SW 1271 (cell line): ENCODE measurements around the gene DDX51.

Experiments
- DNase-seq, 2 experiments: peaks; one replicate each; lab custom pipeline; 2025; lab: John Stamatoyannopoulos, UW

DDX51 gene

GRCh38 chr12:132178801-132179401, 34.8 kb upstream of the DDX51 start:
- DNase-seq: no peak

DNA sequence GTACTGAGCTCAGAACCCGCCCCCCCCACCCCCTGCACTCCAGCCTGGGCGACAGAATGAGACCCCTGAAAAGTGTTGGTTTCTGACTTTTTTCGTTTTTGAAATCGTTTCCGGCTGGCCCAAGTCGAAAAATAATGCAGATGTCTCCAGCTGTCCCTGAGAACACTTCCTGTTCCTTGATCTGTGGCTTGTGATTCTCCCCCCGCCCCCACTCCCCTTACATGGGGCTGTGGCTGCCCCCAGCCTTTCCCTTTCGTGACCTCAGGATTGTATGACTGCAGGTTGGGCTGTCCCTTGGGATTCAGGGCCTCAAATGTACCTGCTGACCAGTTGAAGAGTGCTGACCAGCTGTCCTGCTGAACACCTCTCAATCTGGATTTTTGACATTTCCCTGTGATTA, 34.2 kb upstream of the DDX51 start:
- DNase-seq: no peak

DNA sequence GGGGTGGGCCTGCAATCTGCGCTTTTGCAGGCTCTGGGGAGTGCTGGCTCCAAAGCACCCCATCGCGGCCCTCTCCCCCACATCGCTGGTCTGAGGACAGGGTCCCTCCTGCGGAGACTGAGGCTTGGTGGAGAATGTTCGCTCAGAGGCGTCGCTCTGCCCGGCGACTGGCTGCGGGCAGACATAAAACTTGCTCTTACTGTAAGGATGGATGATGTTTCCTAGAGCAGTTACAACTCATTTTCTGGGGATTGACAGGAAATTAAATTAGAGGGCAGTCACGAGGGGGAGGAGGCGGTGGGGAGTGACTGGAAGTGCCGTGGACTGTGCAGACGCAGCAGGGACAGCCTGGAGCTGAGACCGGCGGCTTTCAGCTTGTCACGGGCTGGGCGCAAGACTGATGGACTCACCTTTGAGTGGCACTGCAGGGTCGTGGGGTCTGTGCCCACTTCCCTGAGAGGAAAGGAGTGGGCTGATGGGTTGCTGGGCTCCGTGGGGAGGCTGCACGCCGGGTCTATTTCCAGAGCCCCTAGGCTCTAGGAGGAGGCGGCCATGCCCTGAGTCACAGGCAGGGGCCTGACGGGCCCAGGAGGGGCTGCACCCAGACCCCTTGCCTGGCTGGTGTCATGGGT, 32.9 kb upstream of the DDX51 start:
- DNase-seq: no peak

DNA sequence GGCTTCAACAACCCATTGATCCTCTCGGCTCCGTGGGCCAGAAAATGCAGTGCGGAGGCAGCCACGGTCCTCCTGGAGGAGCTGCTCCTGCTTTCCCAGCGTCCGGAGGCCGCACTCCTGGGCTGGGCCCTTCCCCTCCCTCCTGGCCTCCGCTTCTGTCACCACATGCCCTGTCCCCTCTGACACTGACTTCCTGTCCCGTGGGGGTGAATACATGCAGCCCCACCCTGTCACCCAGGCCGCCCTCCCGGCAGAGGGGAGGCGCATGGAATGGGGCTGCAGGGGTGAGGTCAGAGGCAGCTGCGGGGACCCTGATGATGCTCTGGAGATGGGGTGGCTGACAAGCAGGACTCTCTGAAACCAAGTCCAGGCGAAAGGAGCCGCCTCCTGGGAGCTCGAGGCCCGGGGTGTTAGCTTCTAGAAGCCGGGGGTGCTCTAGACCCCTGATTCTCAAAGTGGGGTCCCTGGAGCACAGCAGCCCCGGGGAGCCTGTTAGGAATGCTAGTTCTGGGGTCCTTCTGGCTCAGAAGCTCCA, 32.3 kb upstream of the DDX51 start:
- DNase-seq: no peak

- DNase-seq: no peak
Measured at GRCh38 chr12:132175496-132176384, 31.6 kb upstream of the DDX51 start.

DNA sequence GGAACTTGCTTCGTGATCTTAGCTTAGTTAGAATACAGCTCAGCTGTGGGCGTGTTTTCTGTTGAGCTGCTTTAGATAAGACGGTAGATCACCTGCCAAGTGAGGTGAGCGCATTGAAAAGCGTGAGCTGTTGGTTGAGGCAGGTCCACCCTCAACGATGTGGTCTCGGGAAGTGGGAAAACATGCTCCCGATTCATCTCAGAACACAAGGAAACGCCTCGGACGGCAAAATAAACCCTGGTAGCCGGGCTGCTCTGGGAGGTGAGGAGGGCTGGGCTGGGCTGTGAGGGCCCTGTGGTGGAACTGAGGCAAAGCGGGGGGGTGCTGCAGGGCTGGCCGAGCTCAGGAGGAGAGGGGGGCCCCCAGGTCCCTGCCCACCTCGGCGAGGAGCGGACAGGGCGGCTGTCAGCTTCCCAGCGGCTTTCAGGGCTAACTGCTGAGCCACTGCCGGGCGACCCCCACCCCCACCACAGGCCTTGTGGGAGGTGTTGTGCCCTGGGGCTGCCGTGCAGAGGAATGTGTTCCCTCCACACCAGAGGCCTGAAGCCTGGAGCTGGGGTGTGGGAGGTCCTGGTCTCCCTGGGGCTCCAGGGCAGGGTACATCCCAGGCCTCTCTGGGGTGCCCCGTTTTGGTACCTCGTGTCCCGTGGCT, 30.8 kb upstream of the DDX51 start:
- DNase-seq: no peak

DNA sequence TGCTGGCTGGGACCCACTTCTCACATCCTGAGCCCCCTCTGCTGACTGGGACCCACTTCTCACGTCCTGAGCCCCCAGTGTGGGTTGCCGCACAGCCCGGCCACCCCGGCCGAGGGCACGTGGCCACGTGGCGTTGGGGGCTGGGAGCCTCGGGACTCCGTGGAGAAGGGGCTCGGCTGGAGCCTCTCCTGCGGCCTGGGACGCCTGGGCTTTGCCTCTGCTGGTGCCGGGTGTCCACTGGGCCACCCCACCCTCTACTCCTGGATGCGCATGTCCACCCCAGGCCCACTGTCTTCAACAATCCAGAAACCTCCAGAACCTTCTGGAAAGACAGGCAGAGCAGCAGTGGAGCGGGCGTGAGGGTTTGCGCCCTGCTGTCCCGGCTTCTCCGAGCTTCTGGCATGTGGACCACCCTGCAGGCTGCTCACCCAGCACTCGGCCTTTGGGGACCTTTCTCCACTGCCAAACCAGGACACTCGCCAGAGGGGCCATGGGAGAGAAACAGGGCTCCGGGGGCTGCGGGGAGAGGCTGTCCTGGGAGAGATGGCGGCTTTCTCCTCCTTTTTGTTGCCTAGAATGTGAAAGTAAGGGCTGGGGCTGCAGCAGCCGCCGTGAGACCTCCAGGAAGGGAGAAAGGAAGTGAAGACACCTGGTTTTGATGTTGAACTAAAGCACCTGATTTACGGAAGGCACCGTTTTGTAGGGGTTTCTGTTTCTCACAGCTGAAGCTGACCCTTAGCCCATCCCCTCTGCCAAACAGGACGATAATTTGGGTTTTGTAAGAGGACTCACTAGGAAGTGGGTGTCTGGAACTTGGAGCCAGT, 30.1 kb upstream of the DDX51 start:
- DNase-seq: no peak

- DNase-seq: no peak
Measured at GRCh38 chr12:132173135-132174014, 29.3 kb upstream of the DDX51 start.

DNA sequence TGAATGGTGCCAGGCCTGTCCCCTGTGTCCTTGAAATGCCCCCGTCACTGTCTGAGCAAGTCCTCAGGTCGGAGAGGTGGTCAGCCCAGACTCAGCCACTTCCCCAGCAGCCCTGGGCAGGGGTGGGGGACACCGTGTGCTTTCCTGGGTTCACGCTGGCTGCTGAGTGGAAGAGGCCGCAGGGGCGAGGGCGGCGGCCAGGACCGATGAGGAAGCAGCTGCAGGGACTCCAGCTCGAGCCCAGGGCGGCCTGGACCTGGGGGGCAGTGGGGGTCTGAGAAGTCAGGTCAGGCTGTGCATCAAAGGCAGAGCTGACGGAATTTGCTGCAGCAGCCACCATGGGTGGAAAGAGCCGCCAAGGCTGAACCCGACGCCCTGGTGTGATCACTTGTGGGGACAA, 28.5 kb upstream of the DDX51 start:
- DNase-seq: no peak

- no peak for DNase-seq
Measured at GRCh38 chr12:132171968-132172521, 27.9 kb upstream of the DDX51 start.

DNA sequence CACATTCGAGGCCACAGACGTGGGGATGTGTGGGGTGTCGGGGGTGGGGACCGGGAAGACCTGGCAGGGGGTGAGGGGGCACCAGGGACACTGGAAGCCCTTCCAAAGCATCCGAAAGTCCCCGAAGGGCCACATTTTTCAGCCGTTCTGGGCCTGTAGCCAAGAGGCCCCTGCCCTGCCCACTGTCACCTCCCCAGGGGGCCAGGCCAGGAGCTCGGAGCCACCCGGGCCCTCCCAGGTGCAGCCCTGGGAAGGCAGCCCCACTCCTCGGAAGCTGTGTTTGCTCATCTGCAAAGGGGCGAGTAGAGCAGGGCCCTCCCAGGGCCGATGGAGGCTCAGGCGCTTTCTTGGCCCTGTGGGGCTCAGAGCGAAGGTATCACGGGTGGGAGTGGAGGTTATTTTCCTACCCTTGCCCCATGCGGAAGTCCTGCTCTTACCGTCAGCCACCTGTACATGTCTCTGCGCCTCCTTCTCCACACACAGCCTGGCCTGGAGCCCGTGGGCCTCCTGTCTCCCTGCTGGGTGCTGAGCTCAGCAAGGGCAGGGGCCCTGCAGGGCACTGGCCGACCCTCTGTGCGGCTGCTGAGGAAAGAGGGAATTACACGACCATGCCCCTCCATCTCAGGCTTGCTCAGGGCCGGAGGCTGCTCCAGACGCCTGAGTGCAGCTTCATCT, 27.3 kb upstream of the DDX51 start:
- no peak for DNase-seq

DNA sequence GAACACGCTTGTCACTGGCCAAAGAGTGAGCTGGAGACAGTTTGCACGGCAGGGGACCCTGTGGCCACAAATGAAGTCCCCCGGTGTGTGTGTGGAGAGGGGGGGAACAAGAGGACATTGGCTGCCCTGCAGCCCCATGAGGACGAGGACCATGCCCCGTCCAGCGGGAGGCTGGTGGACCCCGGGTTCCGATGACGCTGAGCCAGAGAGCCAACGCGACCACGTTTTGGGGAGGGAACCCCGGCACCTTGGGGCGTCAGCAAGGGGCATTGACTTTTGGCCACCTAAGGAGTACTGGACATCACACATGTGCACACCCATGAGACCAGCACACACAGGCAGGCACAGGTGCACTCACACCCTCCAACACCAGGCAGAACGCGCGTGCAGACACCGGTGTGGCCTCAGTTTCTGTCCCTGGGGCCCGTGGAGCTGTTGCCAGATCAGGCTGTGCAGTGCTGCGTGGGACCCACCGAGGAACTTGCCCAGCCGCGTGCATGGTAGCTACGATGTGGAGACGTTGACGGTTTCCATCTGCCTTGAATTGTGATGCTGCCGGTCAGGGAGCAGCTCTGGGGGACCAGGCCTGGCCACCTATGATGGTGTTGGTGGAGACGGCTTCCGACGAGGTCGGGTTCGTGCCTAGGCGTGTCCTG, 26.6 kb upstream of the DDX51 start:
- DNase-seq: no peak

GRCh38 chr12:132170094-132170636, 26.0 kb upstream of the DDX51 start:
- DNase-seq: no peak

DNA sequence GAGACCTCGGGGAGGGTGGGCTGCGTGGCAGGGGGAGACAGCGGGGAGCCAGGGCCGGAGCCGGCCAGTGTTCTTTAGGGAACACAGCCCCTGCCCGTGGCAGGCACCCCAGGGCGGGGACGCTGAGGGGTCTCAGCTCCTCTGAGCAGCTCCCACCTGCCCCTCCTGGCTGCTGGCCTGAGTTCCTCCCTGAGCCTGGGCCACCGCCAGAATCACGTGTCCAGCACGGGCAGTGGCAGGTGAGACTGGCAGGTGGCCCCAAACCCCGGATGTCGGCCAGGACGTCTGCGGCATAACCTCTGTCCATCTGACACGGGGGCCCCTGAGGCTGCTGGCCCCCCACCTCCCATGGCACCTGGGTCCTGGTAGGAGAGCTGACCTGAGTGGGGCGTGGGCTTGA, 25.3 kb upstream of the DDX51 start:
- no peak for DNase-seq

DNA sequence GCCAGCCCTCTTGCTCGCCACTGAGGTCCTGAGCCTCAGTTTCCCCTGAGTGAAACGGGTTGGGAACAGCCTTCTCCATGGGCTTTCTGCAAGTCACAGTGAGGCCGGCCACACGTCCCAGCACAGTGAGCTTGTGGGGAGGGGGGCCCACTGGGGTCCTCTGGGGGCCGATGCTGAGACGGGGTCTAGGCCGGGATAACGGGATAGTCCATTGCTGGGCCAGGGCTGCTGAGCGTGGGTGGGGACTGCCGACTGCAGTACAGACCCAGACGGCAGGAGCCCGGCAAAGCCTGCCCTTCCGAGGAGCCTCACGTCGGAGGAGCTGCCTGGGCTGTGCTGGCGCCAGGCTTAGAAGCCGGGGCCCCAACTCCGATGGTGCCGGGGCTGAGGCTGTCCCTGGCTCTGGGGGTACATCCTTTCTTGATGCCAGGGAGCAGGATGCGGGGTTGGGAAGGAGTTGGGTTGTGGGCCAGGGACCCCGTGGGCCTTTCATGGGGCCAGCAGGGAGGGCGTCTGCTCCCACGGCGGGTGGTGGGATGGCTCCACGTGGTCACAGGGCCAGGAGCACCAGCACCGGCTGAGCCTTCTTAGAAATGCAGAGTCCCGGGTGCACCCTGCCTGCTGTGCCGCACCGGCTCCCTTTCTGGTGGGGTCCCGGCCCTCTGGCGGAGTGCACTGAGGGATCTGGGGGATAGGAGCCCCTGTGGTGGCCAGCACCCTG, 24.4 kb upstream of the DDX51 start:
- DNase-seq: no peak

DNA sequence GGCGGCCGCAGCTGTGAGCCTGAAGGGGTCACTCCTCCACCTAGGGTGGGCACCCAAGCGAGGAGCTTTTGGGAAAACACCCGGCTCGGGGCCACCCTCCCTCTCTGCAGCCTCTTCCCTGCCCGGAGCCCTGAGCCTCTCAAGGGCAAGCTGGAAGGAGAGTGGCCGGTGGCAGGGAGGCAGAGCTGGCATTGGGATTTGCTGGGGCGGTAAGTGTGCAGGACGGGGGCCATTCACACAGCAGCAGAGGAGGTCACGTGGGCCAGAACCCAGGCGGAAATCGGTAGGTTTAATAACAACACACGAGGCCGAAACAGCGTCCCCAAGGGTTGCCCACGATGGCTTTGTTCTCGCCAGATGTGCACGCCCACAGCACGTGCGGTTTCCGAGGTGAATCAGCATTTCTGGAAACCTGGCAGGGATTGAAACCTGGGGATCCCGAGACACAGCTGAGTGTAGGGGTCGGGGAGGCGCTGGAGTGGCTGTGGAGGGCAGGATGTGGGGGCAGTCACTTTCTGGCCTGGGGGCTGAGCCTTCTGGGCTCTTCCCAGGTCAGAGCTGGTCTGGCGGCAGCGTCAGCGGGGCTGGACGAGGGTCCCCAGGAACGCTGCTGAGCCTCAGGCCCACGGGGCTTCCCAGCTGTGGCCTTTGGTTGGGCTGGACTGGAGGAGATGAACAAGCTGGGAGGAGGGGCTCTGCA, 23.6 kb upstream of the DDX51 start:
- DNase-seq: no peak

DNA sequence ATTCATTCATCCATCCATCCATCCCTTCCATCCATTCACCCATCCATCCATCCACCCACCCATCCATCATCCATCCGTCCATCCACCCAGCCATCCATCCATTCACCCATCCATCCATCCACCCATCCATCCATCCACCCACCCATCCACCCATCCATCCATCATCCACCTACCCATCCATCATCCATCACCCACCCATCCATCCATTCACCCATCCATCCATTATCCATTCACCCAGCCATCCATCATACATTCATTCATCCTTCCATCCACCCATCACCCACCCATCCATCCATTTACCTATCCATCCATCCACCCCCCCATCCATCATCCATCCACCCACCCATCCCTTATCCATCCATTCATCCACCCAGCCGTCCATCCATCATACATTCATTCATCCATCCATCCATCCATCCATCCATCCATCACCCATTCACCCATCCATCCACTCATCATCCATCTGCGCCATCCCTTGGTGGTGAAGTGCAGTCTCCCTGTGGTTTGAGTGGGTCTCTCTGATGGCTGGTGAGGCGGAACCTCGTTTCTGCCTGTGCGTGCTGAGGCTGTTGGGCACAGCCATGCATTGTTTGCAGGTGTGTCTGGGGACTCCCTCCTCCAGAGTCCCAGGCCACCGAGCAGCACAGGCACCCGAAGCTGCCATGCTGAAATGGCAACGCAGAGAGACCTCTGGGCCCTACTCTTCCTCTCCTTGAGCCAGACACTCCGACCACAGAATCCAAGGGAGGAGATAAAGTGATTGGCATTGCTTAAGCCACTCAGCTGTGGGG, 22.9 kb upstream of the DDX51 start:
- no peak for DNase-seq
